ENCODE data around the gene UTRN.

The UTRN gene

DNA sequence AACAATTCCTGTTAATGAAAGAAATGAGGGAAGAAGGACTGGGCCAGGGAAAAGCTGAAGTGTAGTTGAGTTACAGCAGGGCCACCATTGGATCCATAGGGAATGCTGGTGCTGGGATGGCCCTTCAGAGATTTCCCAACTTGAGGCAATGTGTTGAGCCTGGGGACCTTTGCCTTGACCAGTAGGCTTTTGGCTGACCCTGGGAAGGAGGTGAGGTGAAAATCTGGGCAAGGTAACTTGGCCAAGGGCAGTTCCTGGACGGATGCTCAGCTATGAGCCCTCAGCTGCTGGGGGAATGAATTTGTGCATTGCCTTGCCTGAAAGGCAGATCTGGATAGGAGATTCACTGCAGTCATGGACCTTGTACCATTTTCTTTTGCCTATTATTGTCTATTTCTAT, 20.4 kb downstream of the UTRN start:
- no peak overlapping the region for H3K27ac ChIP-seq (ENCODE audit: low read length)
- H3K27me3 ChIP-seq (ENCODE audit: low read depth, low read length), result peaks cover 7% of the 10 kb centered on the region; the same call in 1 of the 2 replicates
- H3K9ac ChIP-seq (ENCODE audit: low read length), result no peak overlapping the region
- H3K79me2 ChIP-seq (ENCODE audit: low read length), result no peaks in the 10 kb centered on the region
- H3K4me2 ChIP-seq (ENCODE audit: low read length), result no peak overlapping the region
- H3K4me3 ChIP-seq (ENCODE audit: low read length), result no peak overlapping the region
- H3K36me3 ChIP-seq (replicated peaks; ENCODE audit: low read depth, low read length), result no peaks in the 10 kb centered on the region
- H3K4me1 ChIP-seq (ENCODE audit: low read length), result peaks cover under 1% of the 10 kb centered on the region
- TF ChIP-seq EZH2phosphoT487 (IDR thresholded peaks at IDR 0.05; ENCODE audit: low read depth), result no peak
- TF ChIP-seq, protein P1, sequence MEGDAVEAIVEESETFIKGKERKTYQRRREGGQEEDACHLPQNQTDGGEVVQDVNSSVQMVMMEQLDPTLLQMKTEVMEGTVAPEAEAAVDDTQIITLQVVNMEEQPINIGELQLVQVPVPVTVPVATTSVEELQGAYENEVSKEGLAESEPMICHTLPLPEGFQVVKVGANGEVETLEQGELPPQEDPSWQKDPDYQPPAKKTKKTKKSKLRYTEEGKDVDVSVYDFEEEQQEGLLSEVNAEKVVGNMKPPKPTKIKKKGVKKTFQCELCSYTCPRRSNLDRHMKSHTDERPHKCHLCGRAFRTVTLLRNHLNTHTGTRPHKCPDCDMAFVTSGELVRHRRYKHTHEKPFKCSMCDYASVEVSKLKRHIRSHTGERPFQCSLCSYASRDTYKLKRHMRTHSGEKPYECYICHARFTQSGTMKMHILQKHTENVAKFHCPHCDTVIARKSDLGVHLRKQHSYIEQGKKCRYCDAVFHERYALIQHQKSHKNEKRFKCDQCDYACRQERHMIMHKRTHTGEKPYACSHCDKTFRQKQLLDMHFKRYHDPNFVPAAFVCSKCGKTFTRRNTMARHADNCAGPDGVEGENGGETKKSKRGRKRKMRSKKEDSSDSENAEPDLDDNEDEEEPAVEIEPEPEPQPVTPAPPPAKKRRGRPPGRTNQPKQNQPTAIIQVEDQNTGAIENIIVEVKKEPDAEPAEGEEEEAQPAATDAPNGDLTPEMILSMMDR (IDR thresholded peaks at IDR 0.05; ENCODE audit: low read depth, low read length), result no peak
- H3K9me3 ChIP-seq (ENCODE audit: insufficient read depth, low read length), result no peaks in the 10 kb centered on the region
- H4K20me1 ChIP-seq (ENCODE audit: insufficient read depth, low read length), result no peaks in the 10 kb centered on the region
- H2AFZ ChIP-seq (ENCODE audit: low read depth, low read length), result no peak overlapping the region

- H3K4me2 ChIP-seq (ENCODE audit: low read length), result no peak overlapping the region
- no peak overlapping the region for H2AFZ ChIP-seq (ENCODE audit: low read depth, low read length)
- peaks cover 7% of the 10 kb centered on the region; the same call in 1 of the 2 replicates for H3K27me3 ChIP-seq (ENCODE audit: low read depth, low read length)
- no peaks in the 10 kb centered on the region for H3K79me2 ChIP-seq (ENCODE audit: low read length)
- H3K4me1 ChIP-seq (ENCODE audit: low read length), result peaks cover 5% of the 10 kb centered on the region
- TF ChIP-seq, protein P1 (IDR thresholded peaks at IDR 0.05; ENCODE audit: low read depth, low read length), result no peak
- no peak for TF ChIP-seq EZH2phosphoT487 (IDR thresholded peaks at IDR 0.05; ENCODE audit: low read depth)
- H3K9ac ChIP-seq (ENCODE audit: low read length), result no peak overlapping the region
- no peaks in the 10 kb centered on the region for H3K9me3 ChIP-seq (ENCODE audit: insufficient read depth, low read length)
- no peaks in the 10 kb centered on the region for H4K20me1 ChIP-seq (ENCODE audit: insufficient read depth, low read length)
- no peak overlapping the region for H3K4me3 ChIP-seq (ENCODE audit: low read length)
- H3K36me3 ChIP-seq (replicated peaks; ENCODE audit: low read depth, low read length), result no peaks in the 10 kb centered on the region
- H3K27ac ChIP-seq (ENCODE audit: low read length), result no peak overlapping the region
These were observed 20.9 kb downstream of the UTRN start for GRCh38 chr6:144305985-144306384.

DNA sequence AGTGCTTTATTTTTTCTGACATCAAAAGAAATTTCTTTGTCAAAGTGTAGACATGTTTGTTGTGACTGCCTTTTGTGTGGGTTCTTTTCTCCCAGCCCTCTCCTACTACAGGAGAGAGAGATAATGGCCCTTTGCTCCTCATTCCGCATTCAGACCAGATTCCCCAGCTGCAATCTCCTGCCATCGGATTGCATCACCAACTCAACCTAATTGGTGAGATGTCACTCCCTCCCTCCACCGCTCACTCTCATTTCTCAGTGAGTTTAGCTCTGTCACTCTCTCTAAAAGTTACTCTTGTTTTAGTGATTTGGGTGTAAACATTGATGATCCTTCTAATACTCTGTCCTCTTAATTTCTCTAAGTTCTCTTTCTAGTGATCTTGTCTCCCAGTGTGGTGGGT, 22.7 kb downstream of the UTRN start:
- Histone ChIP-seq H4K20me1 (ENCODE audit: insufficient read depth, low read length) (no peaks in the 10 kb centered on the region), H3K27me3 (ENCODE audit: low read depth, low read length) (peaks cover 6% of the 10 kb centered on the region; the same call in 1 of the 2 replicates), H3K4me2 (ENCODE audit: low read length) (no peak overlapping the region), H3K4me1 (ENCODE audit: low read length) (peaks cover 12% of the 10 kb centered on the region), H3K36me3 (replicated peaks; ENCODE audit: low read depth, low read length) (no peaks in the 10 kb centered on the region), H3K4me3 (ENCODE audit: low read length) (no peak overlapping the region), H3K9ac (ENCODE audit: low read length) (no peak overlapping the region), H3K27ac (ENCODE audit: low read length) (no peak overlapping the region), H2AFZ (ENCODE audit: low read depth, low read length) (no peak overlapping the region), H3K9me3 (ENCODE audit: insufficient read depth, low read length) (no peaks in the 10 kb centered on the region), H3K79me2 (ENCODE audit: low read length) (no peaks in the 10 kb centered on the region)
- TF ChIP-seq, protein P1 (IDR thresholded peaks at IDR 0.05; ENCODE audit: low read depth, low read length), result no peak
- TF ChIP-seq EZH2phosphoT487 (IDR thresholded peaks at IDR 0.05; ENCODE audit: low read depth), result no peak

DNA sequence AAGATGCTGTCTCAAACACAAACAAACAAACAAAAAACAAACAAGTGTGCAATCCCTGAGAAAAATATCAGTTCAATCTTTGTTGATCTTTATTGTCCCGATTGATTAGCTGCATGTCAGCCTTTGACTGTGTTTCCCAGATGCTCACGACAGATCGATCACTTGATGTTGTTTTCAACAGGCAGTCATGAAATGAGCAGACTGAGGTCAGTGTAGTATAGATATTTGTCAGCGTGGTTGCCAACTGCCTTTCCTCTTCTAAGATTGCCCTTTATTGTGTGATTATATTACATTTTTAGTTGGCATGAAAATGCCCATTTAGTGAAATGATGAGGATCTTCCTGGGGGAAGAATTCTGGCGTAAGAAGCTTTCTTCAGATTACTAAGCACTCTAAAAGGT, 25.6 kb downstream of the UTRN start:
- peak overlapping the region; percentile 46 for H3K4me2 ChIP-seq (ENCODE audit: low read length)
- H3K27ac ChIP-seq (ENCODE audit: low read length), result no peak overlapping the region

More for the DNA sequence above, 25.6 kb downstream of the UTRN start:
- H3K27me3 ChIP-seq (ENCODE audit: low read depth, low read length), result no peaks in the 10 kb centered on the region; the same call in 1 of the 2 replicates
- H3K9ac ChIP-seq (ENCODE audit: low read length), result no peak overlapping the region
- no peaks in the 10 kb centered on the region for H3K36me3 ChIP-seq (replicated peaks; ENCODE audit: low read depth, low read length)
- H2AFZ ChIP-seq (ENCODE audit: low read depth, low read length), result no peak overlapping the region
- H3K9me3 ChIP-seq (ENCODE audit: insufficient read depth, low read length), result no peaks in the 10 kb centered on the region
- peaks cover 12% of the 10 kb centered on the region for H3K4me1 ChIP-seq (ENCODE audit: low read length)
- H4K20me1 ChIP-seq (ENCODE audit: insufficient read depth, low read length), result no peaks in the 10 kb centered on the region
- no peaks in the 10 kb centered on the region for H3K79me2 ChIP-seq (ENCODE audit: low read length)
- H3K4me3 ChIP-seq (ENCODE audit: low read length), result peak overlapping the region; percentile 35
- TF ChIP-seq, protein P1 (IDR thresholded peaks at IDR 0.05; ENCODE audit: low read depth, low read length), result no peak
- TF ChIP-seq EZH2phosphoT487 (IDR thresholded peaks at IDR 0.05; ENCODE audit: low read depth), result no peak

All from OCI-LY3 (cell line).